T-helper 22 cell (primary cell): ENCODE data around the gene NT5C3A.

Source experiments
- DNase-seq: peaks from one replicate; pipeline ENCODE4 v3.0.0-alpha.2; 2020; ENCODE audit warnings: low read depth

Gene NT5C3A

DNA sequence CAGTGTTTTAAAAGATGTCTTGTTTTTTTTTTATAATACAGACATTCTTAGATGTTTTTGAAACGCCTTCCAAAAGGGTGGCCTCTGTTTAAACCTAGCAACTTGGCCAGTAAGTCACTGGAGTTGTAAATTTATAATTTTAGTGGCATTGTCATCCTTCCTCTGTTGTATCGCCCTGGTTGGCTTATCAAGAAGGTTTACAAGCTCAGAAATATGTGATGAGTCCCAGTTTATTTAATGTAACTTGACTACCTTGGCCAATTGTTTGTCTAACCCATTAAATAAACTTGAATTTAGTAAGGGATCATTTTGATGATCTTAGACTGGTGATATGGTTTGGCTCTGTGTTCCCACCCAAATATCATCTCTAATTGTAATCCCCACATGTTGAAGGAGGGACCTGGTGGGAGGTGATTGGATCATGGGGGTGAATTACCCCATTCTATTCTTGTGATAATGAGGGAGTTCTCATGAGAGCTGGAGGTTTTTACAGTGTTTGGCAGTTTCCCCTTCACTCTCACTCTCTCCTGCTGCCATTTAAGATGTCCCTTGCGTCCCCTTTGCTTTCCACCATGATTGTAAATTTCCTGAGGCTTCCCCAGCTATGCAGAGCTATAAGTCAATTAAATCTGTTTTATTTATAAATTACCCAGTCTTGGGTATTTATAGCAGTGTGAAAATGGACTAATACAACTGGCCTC is 13.4 kb upstream of the NT5C3A start:
- DNase-seq = no peak

GRCh38 chr7:33073243-33073642 is 10.7 kb upstream of the NT5C3A start:
- DNase-seq = no peak

DNA sequence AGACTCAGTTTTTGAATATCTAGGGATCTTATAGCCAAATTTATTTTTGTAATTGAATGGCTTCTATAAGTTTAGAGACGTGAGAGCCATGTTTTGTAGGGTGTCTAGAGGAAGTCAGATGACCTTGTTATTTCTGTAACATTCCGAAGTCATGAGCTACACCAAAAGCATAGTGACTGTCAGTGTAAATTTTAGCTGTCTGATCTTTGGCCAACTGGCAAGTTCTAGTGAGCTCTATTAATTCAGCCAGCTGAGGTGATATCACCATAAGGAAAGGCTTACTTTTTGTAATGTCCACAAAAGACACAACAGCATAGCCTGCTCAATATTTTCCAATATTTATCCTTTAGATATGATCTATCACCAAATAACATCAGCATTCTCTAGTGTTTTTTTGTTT is 9.9 kb upstream of the NT5C3A start:
- no peak for DNase-seq

DNA sequence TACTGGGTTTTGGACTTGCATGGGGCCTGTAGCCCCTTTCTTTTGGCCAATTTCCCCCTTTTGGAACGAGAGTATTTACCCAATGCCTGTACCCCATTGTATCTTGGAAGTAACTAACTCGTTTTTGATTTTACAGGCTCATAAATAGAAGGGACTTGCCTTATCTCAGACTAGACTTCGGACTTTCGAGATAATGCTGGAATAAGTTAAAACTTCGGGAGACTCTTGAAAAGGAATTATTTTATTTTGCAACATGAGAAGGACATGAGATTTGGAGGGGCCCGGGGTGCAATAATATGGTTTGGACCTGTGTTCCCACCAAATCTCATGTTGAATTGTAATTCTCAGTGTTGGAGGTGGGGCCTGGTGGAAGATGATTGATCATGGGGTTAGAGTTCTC is 8.3 kb upstream of the NT5C3A start:
- no peak for DNase-seq

GRCh38 chr7:33070277-33070676 is 7.7 kb upstream of the NT5C3A start:
- no peak for DNase-seq

GRCh38 chr7:33067921-33068320 is 5.3 kb upstream of the NT5C3A start:
- DNase-seq = no peak

DNA sequence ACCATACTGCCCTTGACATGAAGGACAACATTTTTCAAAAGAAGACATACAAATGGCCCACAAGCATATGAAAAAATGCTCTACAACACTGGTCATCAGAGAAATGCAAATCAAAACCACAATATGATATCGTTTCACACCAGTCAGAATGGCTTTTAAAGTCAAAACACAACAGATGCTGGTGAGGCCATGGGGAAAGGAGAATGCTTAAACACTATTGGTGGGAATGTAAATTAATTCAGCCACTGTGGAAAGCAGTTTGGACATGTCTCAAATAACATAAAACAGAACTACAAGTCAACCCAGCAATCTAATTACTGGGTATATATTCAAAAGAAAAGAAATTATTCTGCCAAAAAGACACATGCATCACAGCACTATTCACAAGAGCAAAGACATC is 4.2 kb upstream of the NT5C3A start:
- no peak for DNase-seq

DNA sequence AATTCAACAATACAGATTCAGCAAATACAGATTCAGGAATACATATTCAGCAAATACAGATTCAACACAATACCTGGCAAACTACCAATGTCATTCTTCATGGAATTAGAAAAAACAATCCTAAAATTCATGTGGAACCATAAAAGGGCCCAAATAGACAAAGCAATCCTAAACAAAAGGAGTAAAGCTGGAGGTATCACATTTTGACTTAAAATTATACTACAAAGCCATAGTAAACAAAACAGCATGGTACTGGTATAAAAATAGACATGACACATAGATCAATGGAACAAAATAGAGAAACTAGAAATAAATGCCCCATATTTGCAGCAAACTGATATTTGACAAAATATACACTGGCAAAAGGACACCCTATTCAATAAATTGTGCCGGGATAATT is 3.4 kb upstream of the NT5C3A start:
- no peak for DNase-seq

- DNase-seq = peak; percentile 85
Observed at GRCh38 chr7:33062782-33063443, 337 bp upstream of the NT5C3A start.

GRCh38 chr7:33061282-33061937 is 1.2 kb downstream of the NT5C3A start:
- no peak for DNase-seq

DNA sequence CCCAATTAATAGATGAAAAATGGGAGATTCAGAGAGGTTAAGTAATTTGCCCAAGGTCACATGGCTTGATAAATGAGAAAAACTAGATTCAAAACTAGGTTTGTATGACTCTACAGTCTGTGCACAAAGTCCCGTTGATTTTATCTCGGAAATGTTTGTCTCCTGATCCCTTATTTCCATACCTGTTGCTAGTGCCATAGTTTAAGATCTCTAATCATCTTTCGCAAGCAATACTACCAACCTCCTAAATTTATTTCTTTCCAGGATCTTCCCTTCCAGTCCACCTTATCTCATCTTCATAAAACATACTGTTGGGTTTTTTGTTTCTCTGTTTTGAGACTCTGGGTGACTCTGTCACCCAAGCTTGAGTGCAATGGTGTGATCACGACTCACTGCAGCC is 2.9 kb downstream of the NT5C3A start:
- DNase-seq = no peak

- DNase-seq = no peak
Observed at GRCh38 chr7:33055158-33055557, 7.4 kb downstream of the NT5C3A start.

- no peak for DNase-seq
Observed at GRCh38 chr7:33054261-33054964, 8.2 kb downstream of the NT5C3A start.

DNA sequence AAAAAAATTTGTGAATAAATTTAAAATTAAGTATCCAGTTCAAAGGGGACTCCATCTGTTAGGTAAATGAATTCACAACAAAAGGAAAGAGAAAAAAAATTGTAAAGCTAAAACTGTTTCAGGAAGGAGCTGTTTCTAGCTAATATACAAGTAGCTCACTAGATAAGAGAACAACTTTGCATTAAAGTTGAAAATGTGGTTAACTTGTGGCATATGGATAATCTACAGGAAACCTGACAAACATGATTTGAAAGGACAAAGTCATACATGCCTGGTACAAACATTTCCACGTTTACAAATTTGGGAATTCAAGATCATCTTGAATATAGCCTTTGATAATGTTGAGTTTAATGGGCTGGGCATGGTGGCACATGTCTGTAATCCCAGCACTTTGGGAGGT is 8.9 kb downstream of the NT5C3A start:
- no peak for DNase-seq

DNA sequence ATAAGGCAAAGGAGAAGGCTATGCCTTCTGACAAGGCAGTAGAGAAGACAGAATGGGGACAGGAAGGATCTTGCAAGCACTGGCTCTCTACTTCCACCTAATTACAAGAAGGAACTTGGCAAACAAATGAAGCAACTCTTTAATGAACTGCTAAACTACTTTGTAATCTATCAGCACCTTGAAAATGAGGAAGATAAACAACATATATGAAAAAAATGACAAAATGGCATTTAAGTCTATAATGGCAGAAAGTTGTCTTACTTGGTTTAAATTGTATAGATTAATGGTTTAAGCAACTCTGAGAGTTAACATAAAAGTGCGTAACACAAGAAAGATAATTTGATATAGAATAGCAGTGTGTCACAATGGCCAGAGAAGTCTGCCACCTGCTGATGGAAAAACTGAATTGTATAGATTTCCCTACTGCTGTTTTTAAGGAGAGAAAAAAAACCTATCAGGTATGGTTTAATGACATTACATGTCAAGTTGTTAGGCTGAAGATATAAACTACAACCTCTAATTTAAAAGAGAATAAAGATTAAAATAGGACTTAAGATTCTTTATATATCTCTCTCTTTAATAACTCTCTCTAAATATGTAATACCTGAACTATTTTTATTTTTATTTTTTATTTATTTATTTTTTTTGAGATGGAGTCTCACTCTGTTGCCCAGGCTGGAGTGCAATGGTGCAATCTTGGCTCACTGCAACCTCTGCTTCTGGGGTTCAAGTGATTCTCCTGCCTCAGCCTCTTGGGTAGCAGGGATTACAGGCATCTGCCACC is 11.8 kb downstream of the NT5C3A start:
- no peak for DNase-seq

GRCh38 chr7:33048704-33049103 is 13.9 kb downstream of the NT5C3A start:
- no peak for DNase-seq

DNA sequence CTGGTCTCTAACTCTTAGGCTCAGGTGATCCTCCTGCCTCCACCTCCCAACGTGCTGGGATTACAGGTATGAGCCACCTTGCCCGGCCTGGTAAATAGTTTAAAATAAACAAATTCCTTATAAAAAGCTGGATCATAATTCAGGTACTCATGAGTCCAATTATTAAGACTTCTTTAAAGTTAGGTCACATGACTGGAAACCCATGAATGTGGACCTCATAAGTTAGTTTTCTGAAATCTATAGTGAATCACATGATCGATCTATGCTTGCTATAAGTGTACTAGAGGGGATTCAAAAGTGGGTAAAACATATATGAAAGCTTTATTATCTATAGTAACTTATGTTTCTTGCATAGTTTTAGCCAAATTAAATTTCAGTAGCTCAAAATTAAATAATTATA is 14.3 kb downstream of the NT5C3A start:
- DNase-seq = no peak

DNA sequence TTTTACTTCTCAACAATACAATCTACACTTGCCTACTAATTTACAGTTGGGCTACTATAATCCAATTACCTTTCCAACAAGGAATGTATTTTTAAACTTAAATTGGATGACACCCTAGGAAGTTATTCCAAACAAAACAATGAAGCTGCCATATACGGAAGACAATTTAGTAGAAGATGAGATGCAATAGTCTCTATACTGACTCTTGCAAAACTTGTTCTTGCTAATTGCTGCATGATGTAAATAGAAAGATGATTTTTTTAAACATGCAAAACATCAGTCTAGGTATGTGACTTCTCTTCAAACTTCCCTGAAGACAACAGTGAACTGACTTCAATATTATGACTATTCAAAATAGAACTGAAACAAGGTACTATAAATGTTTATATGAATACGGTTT is 17.6 kb downstream of the NT5C3A start:
- no peak for DNase-seq

DNA sequence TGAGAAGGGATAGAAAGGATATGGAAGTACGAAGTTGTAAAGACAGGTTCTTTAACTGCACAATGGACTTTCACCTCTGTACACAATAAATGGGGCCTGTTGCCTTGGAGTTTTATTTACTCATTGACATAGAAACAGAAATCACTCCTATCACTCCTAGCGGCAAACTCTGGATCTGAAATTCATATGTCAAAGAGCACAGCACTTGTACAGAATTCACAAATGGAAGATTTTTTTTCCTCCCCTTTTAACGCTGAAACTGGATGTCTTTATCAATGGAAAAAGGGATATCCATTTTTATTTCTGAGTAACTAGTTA is 18.2 kb downstream of the NT5C3A start:
- no peak for DNase-seq

- no peak for DNase-seq
Observed at GRCh38 chr7:33043501-33044400, 18.8 kb downstream of the NT5C3A start.
